Right ventricle myocardium inferior (tissue), 1 donor: Measurements from ENCODE around the gene SLC25A48. TPM values are rescaled to one million over a fixed set of nuclear protein-coding genes. Genes with fewer than 3 reads are reported as not detected.

Experiments
- ATAC-seq: fragments of 200-7000 bp; cut with Tn5 transposase; one replicate; pipeline ENCODE4 v1.9.1; 2020; ENCODE audit warnings: mild to moderate bottlenecking, moderate library complexity
- DNase-seq: peaks from one replicate; pipeline ENCODE4 v3.0.0; 2021; ENCODE audit errors: missing footprints
- intact Hi-C: fragments of 100-400 bp; cut with DNase I; formaldehyde crosslinking; loops from one replicate; pipeline ENCODE4 v1.11.0; 2022
- total RNA-seq: library from RNA; stranded (reverse); fragmentation: NEBNext Ultra II Directional; extraction: Animal tissue kit (Norgen Biotek cat#: 25700); gene quantifications from one replicate; pipeline ENCODE4 v1.2.1, GENCODE V29; 2021
- donor health status: DM: no; HTN: yes; CAD: no; lungs with severe emphysema.

The SLC25A48 gene
- total RNA-seq, 1 donor from 2014 or later = not detected

- intact Hi-C loops = no loop called here
- DNase-seq (no peak), ATAC-seq (no peak)
Observed at GRCh38 chr5:135875567-135875966, 41.1 kb downstream of the SLC25A48 start.

GRCh38 chr5:135876146-135876545, 41.7 kb downstream of the SLC25A48 start:
- no peak for ATAC-seq
- DNase-seq = no peak
- intact Hi-C loops = no loop called here

GRCh38 chr5:135877570-135878155, 43.2 kb downstream of the SLC25A48 start:
- no peak for DNase-seq

DNA sequence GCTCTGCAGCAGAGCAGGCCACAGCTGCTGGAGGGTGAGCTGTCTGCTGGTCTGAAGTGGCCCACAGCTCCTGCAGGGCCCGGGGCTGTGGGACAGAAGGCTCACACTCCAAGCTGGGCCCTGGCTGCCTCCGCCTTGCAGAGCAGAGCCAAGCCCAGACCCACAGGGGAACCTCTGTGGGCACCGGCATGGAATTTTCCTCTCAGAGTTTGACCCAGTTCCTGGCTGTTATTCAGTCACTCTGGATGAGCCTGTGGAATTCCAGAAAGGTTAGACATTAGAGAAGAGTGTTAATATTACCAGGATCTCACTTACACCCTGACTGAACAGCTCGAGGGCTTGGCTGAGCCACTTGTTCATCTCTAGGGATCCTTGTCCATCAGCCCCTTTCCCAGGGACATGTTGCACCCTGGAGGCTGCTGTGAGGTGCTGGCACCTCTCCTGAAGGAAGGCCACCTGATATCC, 43.7 kb downstream of the SLC25A48 start:
- intact Hi-C loops = no loop called here
- ATAC-seq (peak; percentile 33), DNase-seq (no peak)

More at GRCh38 chr5:135877570-135878155, 43.2 kb downstream of the SLC25A48 start:
- intact Hi-C loops = no loop called here
- peak; percentile 16 for ATAC-seq

DNA sequence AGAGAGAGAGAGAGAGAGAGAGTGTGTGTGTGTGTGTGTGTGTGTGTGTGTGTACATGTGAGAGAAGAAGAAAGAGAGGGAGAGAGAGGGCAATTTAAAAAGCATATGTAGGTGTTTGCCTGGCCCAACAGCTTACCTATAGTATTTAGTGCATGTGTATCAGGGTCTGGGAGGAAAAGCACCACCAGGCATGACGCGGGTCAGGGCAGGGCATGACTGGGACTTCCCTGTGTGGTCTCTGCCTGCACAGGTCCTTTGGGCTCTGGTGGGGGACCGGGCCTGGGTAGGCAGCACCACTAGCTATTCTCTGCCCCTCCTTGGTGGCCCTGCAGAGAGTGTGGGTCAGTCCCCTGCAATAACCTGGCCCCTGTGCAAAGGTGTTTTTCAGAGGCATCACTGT, 45.1 kb downstream of the SLC25A48 start:
- intact Hi-C loops = no loop called here
- ATAC-seq (no peak), DNase-seq (no peak)

DNA sequence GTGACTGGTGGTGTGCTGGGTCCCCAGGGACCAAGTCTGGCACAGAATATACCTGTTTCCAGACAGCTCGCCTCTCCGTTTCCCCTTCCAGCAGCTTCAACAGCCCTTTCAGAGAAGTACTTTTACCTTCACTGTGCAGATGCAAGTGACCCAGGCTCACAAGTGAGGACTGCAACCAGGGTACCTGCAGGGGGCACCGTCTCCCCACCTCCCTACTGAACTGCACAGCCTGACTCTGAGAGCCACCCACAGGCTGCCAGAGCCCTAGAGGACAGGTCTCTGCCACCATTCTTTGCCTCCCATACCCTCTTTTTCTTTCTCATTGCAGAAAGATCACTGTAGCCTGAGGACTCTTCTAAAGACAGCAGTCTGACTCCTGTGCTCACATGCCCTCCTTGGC, 45.8 kb downstream of the SLC25A48 start:
- ATAC-seq (no peak), DNase-seq (no peak)
- intact Hi-C loops = no loop called here

DNA sequence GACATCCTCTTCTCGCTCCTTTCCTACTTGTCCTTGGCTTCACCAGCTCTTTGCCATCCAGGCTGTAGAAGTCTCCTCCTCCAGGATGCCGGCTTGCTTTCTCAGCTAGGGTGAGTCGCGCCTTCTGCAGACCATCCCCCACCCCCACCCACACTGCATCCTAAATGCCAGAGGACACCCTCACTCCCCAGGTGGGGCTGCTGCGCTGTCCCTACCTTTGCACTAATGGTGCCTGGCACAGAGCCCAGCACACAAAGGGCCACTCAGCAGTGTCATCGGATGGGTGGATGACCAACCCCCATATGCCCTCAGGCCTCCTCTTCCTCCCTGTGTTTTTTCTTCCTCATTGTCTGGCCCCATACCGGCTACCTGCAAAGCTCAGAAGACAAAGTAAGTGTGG, 46.3 kb downstream of the SLC25A48 start:
- ATAC-seq = no peak
- intact Hi-C loops = no loop called here
- DNase-seq = no peak

DNA sequence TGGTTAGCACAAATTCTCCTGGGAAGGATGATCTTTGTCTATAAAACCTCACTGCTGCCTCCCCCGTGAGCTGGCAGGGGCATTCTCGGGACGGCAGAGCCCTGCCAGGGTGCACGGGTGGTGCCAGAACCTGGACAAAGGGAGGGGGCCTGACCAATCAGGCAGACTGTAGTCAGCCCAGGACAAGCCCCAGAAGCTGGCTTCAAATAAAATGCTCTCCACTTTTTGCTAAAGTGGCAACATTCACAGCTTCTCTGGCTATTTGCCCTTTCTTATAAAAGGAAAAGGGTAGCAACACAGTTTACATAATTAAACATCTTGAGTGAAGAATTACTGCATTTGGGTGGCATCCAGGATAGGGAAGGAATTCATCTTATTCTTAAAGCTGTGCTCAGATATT, 46.8 kb downstream of the SLC25A48 start:
- intact Hi-C loops = no loop called here
- no peak for ATAC-seq
- DNase-seq = no peak

- ATAC-seq (no peak), DNase-seq (no peak)
- intact Hi-C loops = no loop called here
Observed at GRCh38 chr5:135881819-135882218, 47.4 kb downstream of the SLC25A48 start.

GRCh38 chr5:135883026-135883425, 48.6 kb downstream of the SLC25A48 start:
- DNase-seq (no peak), ATAC-seq (no peak)
- intact Hi-C loops = no loop called here

DNA sequence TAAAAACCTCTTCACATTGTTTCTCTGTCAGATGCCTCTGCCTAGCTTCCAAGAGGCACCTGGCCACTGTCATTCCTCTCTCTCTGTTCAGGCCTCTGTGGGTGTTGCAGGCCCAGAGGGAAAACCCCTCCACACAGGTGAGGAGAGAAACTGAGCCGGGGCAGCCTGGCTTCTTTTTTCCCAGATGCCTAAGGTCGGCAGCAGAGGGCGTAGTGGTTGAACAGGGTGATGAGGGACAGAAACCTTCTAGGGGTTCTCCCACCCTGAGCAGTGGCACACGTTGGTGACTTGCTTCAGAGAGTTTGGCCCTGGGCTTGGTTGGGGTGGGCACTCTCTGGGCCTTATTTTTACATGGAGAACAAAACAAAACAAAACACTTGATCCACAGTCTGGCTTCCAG, 49.0 kb downstream of the SLC25A48 start:
- no peak for DNase-seq
- ATAC-seq = no peak
- intact Hi-C loops = no loop called here

DNA sequence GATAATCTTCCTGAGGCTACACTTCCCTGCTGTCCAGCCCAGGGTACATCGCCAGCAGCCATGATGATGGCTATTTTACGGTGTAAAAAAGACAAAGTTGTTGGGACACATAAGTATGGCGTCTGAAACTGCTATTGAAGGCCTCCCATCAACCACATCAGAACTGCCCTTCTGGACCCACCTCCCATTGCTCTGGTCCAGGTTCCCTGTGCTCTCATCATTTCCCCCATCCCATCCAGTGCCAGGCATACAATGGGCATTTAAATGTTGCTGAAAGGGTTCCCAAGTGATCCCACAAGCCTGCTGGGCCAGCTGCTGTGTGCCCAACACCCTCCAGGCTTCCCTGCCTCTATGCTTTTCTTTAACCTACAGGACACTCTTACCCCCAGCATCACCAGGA, 50.6 kb downstream of the SLC25A48 start:
- intact Hi-C loops = loop anchor here (5.0 kb wide), 2 partner anchors 197 to 887 kb away; no protein-coding TSS in a partner anchor
- DNase-seq (no peak), ATAC-seq (no peak)

DNA sequence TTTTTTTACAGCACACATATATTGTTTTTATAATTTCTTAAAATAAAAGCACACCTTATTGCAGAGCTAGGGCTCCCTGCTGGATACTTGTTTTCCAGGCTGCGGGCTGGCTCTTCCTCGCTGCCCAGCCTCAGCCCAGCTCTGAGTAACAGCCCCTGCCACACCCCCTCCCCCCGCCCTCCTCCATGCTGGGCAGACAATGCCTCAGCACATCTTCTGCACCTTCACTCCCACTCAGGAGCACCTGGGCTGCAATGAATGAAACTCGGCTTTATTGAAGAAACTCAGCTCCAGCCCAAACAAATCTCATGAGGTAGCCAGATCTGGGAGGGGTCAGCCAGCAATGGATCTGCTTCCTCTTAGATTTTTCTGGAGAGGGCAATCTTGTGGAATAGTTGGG, 51.7 kb downstream of the SLC25A48 start:
- intact Hi-C loops = loop anchor here (5.0 kb wide), 2 partner anchors 196 to 886 kb away; no protein-coding TSS in a partner anchor
- DNase-seq (no peak), ATAC-seq (no peak)

DNA sequence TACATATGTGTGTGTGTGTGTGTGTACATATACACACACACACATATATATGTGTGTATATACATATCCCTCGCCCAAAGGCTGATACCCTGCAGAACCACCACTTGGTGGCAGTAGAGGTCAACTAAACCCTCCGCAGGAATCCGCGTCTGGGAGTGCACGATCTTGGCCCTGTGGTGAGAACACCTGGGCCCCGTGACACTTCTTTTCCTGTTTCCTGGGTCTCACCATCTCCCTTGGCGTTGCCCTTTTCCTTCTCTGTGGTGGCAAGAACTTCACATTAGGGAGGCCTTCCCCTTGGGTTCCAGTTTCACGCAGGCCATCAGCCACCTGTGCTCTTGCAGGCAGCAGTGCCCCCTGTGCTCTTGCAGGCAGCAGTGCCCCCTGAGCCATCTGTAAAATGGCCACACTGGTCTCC, 53.0 kb downstream of the SLC25A48 start:
- DNase-seq = no peak
- peak; percentile 73 for ATAC-seq

GRCh38 chr5:135887881-135888614, 53.6 kb downstream of the SLC25A48 start:
- no peak for DNase-seq

More for the DNA sequence above, 53.0 kb downstream of the SLC25A48 start:
- intact Hi-C loops = loop anchor here (1.0 to 5.0 kb wide), 4 partner anchors 175 to 885 kb away; no protein-coding TSS in a partner anchor

GRCh38 chr5:135890296-135890695, 55.8 kb downstream of the SLC25A48 start:
- no peak for DNase-seq
- intact Hi-C loops = no loop called here
- peak; percentile 72 for ATAC-seq

More at GRCh38 chr5:135887881-135888614, 53.6 kb downstream of the SLC25A48 start:
- intact Hi-C loops = loop anchor here (1.0 to 5.0 kb wide), 4 partner anchors 174 to 884 kb away; no protein-coding TSS in a partner anchor
- ATAC-seq = peak; percentile 42

DNA sequence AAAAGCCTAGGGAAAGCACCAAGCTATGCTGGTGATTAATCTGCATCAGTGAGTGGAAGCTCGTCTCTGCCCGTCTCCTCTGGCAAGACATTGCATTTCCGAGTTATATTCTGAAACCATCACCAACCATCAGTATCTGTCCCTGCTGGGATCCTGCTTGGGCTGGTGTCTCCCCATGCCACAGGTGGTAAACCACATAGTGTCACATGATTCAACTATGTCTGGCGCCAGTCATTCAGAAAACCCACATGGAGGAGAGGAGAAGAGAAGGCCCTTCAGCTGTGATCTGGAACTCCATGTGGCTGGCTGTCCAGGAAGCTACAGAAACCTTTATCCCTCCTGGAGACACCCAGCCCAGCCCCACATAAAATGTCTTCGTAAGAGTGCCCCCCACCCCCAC, 56.4 kb downstream of the SLC25A48 start:
- no peak for DNase-seq
- ATAC-seq = peak; percentile 3
- intact Hi-C loops = no loop called here

- intact Hi-C loops = no loop called here
- ATAC-seq = peak; percentile 26
- DNase-seq = no peak
Observed at GRCh38 chr5:135891268-135891667, 56.8 kb downstream of the SLC25A48 start.

DNA sequence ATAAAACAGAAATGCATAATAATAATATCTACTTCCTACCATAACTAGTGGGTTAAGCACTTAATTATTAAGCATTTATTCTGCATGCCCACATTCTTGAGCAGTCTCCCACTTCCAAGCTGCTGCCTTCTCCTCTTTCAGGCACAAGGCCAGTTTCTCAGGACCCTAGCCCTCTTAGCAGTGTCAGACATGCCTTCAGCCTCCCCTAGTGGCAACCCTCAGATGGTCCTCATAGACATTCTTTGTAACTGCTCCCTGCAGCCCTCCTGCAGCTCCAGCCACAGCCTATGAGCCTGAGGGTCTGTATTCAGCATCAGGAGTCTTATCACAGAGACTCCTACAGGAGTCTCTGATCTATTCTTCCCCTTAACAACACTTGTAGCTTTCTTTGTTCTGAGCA, 57.3 kb downstream of the SLC25A48 start:
- DNase-seq (no peak), ATAC-seq (no peak)
- intact Hi-C loops = no loop called here

DNA sequence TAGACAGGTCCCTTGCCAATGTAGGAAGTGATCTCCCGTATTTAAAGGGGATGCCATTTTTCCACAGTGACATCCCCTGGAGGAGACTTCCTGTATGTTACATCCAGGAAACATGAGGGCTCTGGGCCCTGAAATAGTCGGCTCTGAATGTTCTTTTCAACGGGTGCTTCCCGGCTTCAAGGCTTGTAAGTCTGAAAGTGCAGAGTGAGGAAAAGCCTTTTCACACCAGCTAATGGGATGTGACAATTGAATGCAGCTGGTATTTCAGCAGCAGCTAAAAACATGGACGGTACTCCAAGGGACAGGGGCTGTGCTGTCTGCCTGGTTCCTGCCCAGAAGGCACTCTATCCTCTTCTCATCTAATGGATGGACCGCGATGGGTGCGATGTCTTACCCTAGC, 59.8 kb downstream of the SLC25A48 start:
- intact Hi-C loops = no loop called here
- no peak for ATAC-seq

More for the DNA sequence above, 59.8 kb downstream of the SLC25A48 start:
- no peak for DNase-seq
